ENCODE data around the gene FBXW10.
"Not testable (repeated sequence)": the region's sequence is repeated elsewhere in the genome, so short reads cannot be mapped to it uniquely, and the experiment has no call there.

GRCh38 chr17:18771066-18771465, 27.2 kb downstream of the FBXW10 start:
- not testable (repeated sequence) for TF ChIP-seq CTCF, POLR2A, EP300 (IDR thresholded peaks at IDR 0.05)
